A549 treated with ZK216348 at 1 μM for 4 hours (cell line): Measurements from ENCODE around the gene EXOC3L4. TPM values are rescaled to one million over a fixed set of nuclear protein-coding genes. Genes with fewer than 3 reads are reported as not detected.

Source experiments
- total RNA-seq: library from RNA; stranded (reverse); fragments of 200-300 nt; extraction: Qiagen RNA extraction; gene quantifications from 5 replicates; pipeline ENCODE4 v1.2.3, GENCODE V29; 2022; ENCODE audit warnings: low read depth

The EXOC3L4 gene
- 1.0 to 1.8 TPM (median 1.7 TPM) in 5 replicates for total RNA-seq

GRCh38 chr14:103094406-103095209 lies at the start of gene EXOC3L4:
TSS of gene EXOC3L4 (plus strand) at chr14:103094725. CDS start at chr14:103100220, 5,495 bp downstream.

DNA sequence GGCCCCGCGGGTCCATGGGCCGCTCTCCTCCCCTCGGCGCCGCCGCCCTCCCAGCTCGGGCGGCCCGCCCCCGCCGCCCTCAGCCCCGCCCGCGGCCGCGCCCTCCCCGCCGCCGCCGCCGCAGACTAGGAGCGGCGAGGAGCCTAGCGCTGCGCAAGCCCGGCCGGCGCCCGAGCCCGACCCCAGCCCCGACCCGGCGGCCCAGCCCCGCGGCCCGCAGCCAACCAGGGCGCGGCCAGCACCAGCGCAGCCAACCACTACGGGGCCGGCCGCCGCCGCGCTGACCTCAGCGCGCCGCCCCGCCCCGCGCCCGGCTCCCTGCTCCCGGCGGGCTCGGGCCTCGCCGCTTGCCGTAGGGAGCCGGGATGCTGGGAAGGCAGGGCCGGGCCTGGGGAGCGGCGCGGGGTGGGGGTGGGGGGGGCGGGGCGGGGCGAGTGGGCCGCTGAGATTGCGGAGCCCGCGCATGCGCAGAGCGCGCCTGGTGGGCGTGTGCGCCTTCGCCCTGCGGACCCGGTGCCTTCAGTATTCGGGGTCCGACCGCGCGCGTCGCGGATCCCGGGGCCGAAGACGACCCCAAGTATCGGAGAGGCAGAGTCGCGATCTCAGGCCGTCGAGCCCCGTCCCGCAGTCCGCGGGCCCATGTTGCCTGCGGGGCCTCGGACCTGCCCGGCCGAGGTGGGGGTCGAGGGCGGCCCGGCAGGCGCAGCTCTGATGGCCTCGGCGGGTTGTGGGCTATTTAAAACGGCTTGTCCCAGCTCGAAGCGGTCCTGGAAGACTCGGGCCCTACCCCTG lies 37.0 kb upstream of the EXOC3L4 start, which contains the start of gene CDC42BPB:
CDC42BPB (minus strand) TSS at position 178 of the 792 bp plus-strand sequence. CDS start 376 bp downstream, outside the sequence.

DNA sequence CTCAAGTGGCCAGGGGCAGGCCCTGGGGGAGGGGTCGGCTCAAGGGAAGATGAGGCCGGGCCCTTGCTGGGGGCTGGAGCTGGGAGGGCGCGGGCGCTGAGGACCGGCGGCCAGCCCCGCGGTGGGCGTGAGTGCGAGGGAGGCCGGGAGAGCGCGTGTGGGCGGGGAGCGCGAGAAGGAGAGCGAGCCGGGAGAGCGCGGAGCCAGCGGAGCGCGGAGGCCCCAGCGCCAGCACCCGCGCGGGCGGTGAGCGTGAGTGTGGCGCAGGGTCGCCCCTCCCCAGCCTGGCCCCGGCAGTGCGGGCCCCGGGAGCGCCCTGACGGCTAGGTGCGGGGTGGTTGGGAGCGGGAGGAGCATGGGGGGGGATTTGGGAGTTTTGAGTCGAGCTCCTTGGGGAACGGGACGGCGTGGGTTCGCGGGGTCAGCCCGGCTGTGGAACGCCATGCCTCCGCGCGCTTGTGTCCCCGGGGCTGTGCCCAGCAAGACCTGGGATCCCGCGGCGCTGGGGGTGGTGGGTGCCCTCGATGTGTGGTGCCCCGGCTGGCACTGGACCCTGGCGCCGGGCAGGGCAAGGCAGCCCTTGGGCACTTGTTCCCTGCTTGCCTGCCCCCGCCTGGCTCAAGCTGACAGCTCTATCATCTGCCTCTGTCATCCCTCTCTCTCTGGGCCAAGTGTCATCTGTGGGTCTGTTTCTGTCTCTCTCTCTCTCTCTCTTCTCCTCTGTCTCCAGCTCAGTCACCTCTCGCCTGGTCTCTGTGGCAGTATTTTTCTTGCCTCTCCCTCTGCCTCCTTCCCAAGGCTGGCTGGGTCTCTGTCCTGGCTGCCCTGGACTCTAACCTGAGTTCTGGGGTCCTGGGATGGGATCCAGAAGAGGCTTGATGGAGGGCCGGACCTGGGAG lies 10.3 kb upstream of the EXOC3L4 start, which contains the start of gene LBHD2:
LBHD2 (plus strand) TSS at position 190 of the 899 bp plus-strand sequence. CDS start 1,803 bp downstream, outside the sequence.

DNA sequence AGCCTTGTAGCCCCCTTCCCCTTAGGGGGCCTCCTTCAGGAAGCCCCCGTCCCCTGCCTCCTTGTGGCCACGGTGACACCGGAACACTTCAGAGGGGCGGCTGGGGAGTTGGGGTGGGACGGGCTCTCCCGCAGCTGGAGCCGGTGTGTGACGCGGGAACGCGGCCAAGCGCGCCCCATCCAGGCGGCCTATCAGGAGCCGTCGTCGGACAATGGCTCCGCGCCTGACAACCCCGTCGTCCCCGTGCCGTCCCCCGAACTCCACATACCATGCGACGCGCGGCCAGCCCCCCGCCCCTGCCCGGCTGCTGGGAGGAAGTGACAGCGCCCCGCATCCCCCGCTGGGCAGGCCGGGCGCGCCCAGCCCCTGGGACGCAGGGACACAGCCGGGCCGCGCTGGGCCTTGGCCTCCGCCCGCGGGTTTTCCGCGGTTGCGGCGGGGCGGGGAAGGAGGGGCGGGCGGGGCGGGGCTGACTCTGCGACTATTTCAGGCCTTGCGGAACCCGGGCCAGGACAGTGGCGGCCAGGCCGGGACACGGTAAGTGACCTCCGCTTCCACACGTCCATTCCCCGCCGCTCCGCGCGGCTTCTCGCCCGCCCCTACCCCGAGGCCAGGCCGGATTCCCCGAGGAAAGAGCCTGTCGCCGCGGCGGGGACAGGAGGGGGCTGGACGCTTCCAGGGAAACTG lies 28.6 kb downstream of the EXOC3L4 start, which contains the start of gene TNFAIP2:
TNFAIP2 (plus strand) TSS at position 515 of the 687 bp plus-strand sequence. CDS start 2,997 bp downstream, outside the sequence.

Other genes with a start within 250 kb of the EXOC3L4 start
- 0.21 to 0.55 TPM (median 0.40 TPM) in 5 replicates for gene AMN, start 172.1 kb upstream of the EXOC3L4 start, total RNA-seq
- 53.5 to 92.4 TPM (median 79.4 TPM) in 5 replicates for gene CDC42BPB, start 37.2 kb upstream of the EXOC3L4 start, total RNA-seq
- gene LBHD2, start 10.5 kb upstream of the EXOC3L4 start, total RNA-seq, result 0.50 TPM in 1 of 5 replicates, not detected in the others
- 245 to 387 TPM (median 358 TPM) in 5 replicates for gene TNFAIP2, start 28.7 kb downstream of the EXOC3L4 start, total RNA-seq
- 197 to 305 TPM (median 284 TPM) in 5 replicates for gene EIF5, start 239.5 kb downstream of the EXOC3L4 start, total RNA-seq